Measurements from ENCODE around the gene S100A3.

The S100A3 gene

DNA sequence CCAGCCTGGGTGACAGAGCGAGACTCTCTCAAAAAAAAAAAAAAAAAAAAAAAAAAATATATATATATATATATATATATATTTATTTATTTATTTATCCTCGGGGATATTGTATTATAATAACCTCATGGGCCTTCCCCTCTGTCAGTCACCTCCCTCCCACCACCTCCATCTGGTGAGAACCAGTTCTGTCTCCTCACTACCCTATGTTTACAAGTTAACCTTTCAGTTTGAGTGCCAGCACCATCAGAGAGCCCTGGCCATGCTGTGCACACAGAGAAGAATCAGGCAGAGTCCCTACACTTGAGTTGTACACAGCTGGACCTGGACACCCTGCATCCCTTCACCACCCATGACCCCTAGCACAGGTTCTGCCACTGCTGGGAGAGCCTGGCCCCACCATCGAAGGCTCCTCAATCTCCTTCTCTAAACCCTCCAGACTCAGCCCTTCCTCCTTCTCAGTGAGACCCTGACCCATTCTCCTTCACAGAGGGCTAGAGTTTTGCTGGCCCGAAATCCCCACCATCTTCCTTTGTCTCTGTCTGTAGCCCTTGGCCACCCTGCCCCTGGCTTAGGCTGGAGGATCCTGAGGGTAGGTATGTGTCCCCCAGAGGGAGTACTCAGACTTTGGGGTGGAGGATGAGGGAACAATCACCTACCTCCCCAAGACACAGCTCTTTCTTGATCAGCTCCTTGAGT is 9.5 kb downstream of the S100A3 start:
- no peak for DNase-seq (ENCODE audit: low spot score)
- TF ChIP-seq, protein P1, sequence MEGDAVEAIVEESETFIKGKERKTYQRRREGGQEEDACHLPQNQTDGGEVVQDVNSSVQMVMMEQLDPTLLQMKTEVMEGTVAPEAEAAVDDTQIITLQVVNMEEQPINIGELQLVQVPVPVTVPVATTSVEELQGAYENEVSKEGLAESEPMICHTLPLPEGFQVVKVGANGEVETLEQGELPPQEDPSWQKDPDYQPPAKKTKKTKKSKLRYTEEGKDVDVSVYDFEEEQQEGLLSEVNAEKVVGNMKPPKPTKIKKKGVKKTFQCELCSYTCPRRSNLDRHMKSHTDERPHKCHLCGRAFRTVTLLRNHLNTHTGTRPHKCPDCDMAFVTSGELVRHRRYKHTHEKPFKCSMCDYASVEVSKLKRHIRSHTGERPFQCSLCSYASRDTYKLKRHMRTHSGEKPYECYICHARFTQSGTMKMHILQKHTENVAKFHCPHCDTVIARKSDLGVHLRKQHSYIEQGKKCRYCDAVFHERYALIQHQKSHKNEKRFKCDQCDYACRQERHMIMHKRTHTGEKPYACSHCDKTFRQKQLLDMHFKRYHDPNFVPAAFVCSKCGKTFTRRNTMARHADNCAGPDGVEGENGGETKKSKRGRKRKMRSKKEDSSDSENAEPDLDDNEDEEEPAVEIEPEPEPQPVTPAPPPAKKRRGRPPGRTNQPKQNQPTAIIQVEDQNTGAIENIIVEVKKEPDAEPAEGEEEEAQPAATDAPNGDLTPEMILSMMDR (IDR thresholded peaks at IDR 0.05; ENCODE audit: extremely low read depth, missing control alignments) = no peak

- DNase-seq (ENCODE audit: low spot score) = no peak
Measured at GRCh38 chr1:153538315-153538821, 10.7 kb downstream of the S100A3 start.

DNA sequence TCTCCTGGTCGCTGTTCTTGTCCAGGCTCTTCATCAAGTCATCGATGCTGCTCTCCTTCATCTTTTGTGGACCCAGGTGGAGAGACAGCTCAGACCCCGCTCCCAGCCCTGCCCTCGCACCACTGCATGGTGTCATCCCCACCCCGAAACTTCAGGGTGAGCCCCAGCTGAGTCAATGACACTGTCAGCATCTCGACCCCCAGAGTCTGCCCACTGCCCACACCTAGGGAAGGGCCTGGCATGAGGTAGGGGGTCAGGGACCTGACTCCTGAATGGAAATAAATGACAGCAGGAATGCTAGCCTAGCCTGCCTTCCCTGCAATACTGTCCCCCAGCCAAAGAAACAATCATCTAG is 11.7 kb downstream of the S100A3 start:
- no peak for DNase-seq (ENCODE audit: low spot score)
- TF ChIP-seq, protein P1 (IDR thresholded peaks at IDR 0.05; ENCODE audit: extremely low read depth, missing control alignments) = no peak

More at GRCh38 chr1:153538315-153538821, 10.7 kb downstream of the S100A3 start:
- TF ChIP-seq, protein P1 (IDR thresholded peaks at IDR 0.05; ENCODE audit: extremely low read depth, missing control alignments) = no peak

GRCh38 chr1:153536671-153537375 is 12.2 kb downstream of the S100A3 start:
- TF ChIP-seq, protein P1 (IDR thresholded peaks at IDR 0.05; ENCODE audit: extremely low read depth, missing control alignments) = no peak
- no peak for DNase-seq (ENCODE audit: low spot score)

DNA sequence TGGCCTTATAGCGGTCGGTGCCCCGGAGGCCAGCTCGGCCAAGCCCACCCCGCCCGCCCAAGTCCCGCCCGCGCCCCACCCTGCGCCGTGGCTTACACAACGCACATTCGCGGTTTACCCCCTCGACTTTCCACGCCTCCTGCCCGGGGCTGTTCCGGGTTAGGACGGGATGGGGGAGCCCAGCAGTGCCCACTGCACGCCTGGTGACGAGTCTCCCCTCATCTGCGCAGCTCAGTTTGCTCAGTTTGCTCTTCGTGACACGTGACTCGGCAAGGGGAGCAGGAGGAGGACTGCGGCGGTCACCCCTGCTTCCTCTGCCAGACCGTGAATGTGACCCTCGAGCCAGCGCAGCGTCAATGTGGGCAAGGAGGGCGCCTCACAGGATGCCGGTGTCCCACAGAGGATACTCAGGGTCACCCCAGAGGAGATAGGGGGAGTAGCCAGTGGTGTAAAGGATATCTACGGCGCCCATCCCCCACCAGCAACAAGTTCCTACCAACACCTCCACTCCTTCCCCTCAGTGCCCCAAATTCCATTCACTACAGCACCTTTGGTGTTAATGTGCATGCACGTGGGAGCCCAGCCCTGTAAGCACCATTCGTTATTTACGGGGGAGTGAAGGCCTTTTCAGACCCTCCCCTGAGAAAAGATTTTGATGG is 12.9 kb downstream of the S100A3 start:
- TF ChIP-seq, protein P1 (IDR thresholded peaks at IDR 0.05; ENCODE audit: extremely low read depth, missing control alignments) = no peak
- peak; percentile 58 for DNase-seq (ENCODE audit: low spot score)

DNA sequence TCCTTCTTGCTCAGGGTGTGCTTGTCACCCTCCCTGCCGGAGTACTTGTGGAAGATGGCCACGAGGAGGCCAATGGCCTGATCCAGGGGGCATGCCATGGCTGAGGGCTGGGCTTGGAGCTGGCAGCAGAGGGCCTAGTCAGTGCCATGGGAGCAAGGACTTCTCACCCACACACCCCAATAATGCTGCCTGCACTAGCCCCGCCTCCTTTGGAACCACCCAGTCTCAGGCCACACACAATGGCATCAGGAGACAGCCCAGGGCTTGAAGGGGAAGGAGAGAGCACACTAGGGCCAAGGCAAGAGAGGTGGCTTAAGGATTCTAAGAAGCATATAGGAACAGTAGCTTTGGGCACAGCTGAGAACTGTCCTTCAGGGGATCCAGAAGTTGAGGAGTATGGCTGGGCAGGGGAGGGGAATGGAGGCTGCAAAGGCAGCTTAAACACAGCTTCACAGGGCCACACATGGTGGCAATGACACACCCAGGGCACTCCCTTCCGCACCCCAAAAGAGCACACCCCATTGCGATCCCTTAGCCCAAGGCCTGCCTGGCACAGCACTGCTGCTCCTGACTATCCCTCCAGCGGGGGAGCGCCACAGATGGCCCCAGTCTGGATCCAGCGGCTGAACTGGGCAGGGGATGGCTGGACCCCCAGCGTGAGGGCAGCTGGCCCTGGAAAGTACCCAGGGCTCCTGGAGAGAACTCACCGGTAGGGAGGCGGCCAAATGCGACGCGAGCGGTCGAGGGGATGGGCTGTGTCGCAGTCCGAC is 13.6 kb downstream of the S100A3 start, which contains the start of gene S100A6:
TSS of gene S100A6 (minus strand) at position 750 of the 770 bp plus-strand sequence. CDS start at position 98, 652 bp downstream.
- TF ChIP-seq, protein P1 (IDR thresholded peaks at IDR 0.05; ENCODE audit: extremely low read depth, missing control alignments) = no peak
- no peak for DNase-seq (ENCODE audit: low spot score)
